ENCODE results near the gene FYB1. TPM values are rescaled to one million over a fixed set of nuclear protein-coding genes. Genes with fewer than 3 reads are reported as not detected.
A peak's percentile ranks its signal among the peaks of the same experiment; 100 is the strongest.

The FYB1 gene
- total RNA-seq, 2 experiments from 2014 or later = 82.8 to 83.0 TPM

DNA sequence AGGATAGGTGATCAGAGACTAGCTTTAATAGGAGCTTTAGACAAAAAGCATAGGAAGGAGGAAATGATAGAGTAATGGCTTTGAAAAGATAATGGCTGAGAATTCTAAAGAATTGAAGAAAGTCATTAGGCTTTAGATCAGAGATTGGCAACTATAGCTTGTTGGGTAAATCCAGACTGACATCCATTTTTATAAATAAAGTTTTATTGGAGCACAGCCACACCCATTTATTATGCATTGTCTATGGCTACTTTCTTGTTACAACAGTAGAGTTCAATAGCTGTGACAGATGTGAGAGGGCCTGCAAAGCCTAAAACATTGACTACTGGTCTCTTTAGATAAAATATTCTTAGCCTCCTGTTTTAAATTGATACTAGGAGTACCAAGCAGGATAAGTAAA is 40.7 kb upstream of the FYB1 start:
- DNase-seq (no peak), ATAC-seq (no peak)
- ChIA-PET POLR2A (no interaction called here), CTCF (interaction anchor here (0.8 to 1.2 kb wide), 5 partner anchors 12 to 165 kb away, joined by 3 to 7 read pairs (median 3); no protein-coding TSS in a partner anchor)
- Mint-ChIP-seq H3K36me3 (ENCODE audit: low read depth) (peaks cover 2% of the 10 kb centered on the region), H3K4me3 (no peak overlapping the region), H3K4me1 (ENCODE audit: low read depth) (peaks cover 31% of the 10 kb centered on the region), H3K9me3 (no peaks in the 10 kb centered on the region), H3K27ac (no peak overlapping the region), H3K27me3 (no peaks in the 10 kb centered on the region)
- intact Hi-C loops (cut with micrococcal nuclease) = no loop called here
- TF ChIP-seq, protein P1, sequence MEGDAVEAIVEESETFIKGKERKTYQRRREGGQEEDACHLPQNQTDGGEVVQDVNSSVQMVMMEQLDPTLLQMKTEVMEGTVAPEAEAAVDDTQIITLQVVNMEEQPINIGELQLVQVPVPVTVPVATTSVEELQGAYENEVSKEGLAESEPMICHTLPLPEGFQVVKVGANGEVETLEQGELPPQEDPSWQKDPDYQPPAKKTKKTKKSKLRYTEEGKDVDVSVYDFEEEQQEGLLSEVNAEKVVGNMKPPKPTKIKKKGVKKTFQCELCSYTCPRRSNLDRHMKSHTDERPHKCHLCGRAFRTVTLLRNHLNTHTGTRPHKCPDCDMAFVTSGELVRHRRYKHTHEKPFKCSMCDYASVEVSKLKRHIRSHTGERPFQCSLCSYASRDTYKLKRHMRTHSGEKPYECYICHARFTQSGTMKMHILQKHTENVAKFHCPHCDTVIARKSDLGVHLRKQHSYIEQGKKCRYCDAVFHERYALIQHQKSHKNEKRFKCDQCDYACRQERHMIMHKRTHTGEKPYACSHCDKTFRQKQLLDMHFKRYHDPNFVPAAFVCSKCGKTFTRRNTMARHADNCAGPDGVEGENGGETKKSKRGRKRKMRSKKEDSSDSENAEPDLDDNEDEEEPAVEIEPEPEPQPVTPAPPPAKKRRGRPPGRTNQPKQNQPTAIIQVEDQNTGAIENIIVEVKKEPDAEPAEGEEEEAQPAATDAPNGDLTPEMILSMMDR (IDR thresholded peaks at IDR 0.05) = no peak

DNA sequence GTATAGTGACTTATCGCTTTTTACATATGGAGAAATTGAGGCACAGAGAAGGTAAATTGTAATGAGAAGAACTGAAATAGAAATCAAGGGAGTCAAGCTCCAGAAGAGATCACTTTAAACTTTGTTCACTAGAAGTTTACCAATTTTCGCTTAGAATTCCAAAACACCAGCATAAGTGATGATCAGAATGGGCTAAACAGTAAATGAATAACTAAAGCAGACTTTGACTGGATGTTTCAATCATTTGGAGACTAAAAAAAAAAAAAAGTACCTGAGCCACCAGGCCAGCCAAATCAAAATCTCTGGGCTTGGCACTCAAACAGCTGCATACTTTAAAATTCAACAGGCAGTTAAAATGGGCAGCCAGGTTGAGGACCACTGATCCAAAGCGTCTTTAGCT is 38.2 kb upstream of the FYB1 start:
- H3K9me3 Mint-ChIP-seq = no peaks in the 10 kb centered on the region
- H3K27ac Mint-ChIP-seq = no peak overlapping the region
- DNase-seq (no peak), ATAC-seq (no peak)
- no peak overlapping the region for H3K4me3 Mint-ChIP-seq
- ChIA-PET CTCF (interaction anchor here (0.7 to 4.4 kb wide), 6 partner anchors 10 to 73 kb away, joined by 3 to 29 read pairs (median 6); no protein-coding TSS in a partner anchor), POLR2A (interaction anchor here (0.6 kb wide), 1 partner anchor 1047 kb away, joined by 5 read pairs; no protein-coding TSS in a partner anchor)
- H3K27me3 Mint-ChIP-seq = no peaks in the 10 kb centered on the region
- TF ChIP-seq, protein P1 (IDR thresholded peaks at IDR 0.05) = no peak
- peaks cover 21% of the 10 kb centered on the region for H3K4me1 Mint-ChIP-seq (ENCODE audit: low read depth)
- H3K36me3 Mint-ChIP-seq (ENCODE audit: low read depth) = no peaks in the 10 kb centered on the region
- intact Hi-C loops (cut with micrococcal nuclease) = no loop called here

DNA sequence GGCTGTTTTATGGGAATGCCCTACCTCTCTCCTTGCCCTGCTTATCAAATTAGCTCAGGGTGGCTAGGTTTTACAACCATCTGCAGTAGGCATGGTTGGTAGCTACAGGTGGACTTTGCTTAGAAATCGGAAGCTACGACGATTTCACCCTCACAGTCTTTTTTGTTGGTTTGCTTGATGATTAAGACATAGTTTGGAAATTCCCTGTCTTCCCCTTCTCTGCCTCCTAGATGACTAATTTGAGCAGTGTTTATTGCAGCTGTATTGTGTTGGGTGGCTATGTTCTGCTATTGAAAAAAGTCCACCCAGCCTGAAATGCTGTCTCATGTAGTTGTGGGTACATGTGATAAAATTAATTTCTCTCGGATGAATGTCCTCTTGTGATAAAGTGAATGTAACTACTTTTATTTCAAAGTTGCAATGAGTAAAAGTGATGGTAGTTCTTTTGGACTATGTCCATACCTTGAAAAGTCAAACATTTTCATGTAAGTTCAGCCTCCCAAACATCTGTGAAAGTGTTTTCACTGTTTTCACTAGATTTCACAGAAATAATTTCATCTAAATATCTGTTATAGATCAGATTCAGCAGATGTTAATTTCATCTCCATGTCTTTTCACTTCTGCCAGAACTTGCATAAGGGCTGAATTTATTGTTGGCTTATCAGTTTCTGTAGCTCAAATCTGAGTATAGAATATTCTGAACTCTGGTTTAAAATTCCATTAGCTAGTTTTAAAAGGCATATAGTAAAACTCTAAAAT is 37.3 kb upstream of the FYB1 start:
- TF ChIP-seq, protein P1 (IDR thresholded peaks at IDR 0.05) = no peak
- Mint-ChIP-seq H3K27me3 (no peaks in the 10 kb centered on the region), H3K4me1 (ENCODE audit: low read depth) (peaks cover 21% of the 10 kb centered on the region), H3K4me3 (peak overlapping the region; percentile 38), H3K9me3 (no peaks in the 10 kb centered on the region), H3K27ac (peak overlapping the region; percentile 78), H3K36me3 (ENCODE audit: low read depth) (no peaks in the 10 kb centered on the region)
- intact Hi-C loops (cut with micrococcal nuclease) = loop anchor here (1.0 kb wide), 1 partner anchor 39 kb away; no protein-coding TSS in a partner anchor
- ATAC-seq = peak; percentile 92
- ChIA-PET CTCF (interaction anchor here (0.9 to 4.4 kb wide), 7 partner anchors 8 to 55 kb away, joined by 3 to 29 read pairs (median 6); no protein-coding TSS in a partner anchor), POLR2A (interaction anchor here (0.9 kb wide), 1 partner anchor 11 kb away, joined by 3 read pairs; no protein-coding TSS in a partner anchor)
- DNase-seq = peak; percentile 17

DNA sequence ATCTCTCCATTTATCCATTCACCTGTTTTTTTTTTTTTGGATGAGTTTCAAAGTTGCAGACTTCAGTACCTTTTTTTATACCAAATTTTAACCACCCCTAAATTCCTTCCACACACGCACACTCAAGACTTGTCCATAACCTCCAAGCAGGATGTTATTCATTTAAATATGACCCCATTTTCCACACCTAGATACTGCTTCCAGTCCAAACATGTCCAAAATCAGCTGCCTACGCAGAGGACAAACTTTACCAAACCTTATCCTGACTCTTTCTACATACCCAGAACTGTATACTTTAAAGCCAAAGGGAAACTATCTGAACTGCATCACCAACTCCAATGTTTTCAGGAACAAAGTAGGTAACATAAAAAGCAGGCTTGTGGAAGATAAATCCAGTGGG is 36.0 kb upstream of the FYB1 start:
- Mint-ChIP-seq H3K4me3 (no peak overlapping the region), H3K27me3 (no peaks in the 10 kb centered on the region), H3K9me3 (no peaks in the 10 kb centered on the region), H3K27ac (no peak overlapping the region), H3K4me1 (ENCODE audit: low read depth) (peaks cover 21% of the 10 kb centered on the region), H3K36me3 (ENCODE audit: low read depth) (no peaks in the 10 kb centered on the region)
- ChIA-PET CTCF (interaction anchor here (0.9 to 4.4 kb wide), 7 partner anchors 8 to 38 kb away, joined by 3 to 29 read pairs (median 6); no protein-coding TSS in a partner anchor), POLR2A (no interaction called here)
- DNase-seq (no peak), ATAC-seq (no peak)
- intact Hi-C loops (cut with micrococcal nuclease) = no loop called here
- TF ChIP-seq, protein P1 (IDR thresholded peaks at IDR 0.05) = no peak

DNA sequence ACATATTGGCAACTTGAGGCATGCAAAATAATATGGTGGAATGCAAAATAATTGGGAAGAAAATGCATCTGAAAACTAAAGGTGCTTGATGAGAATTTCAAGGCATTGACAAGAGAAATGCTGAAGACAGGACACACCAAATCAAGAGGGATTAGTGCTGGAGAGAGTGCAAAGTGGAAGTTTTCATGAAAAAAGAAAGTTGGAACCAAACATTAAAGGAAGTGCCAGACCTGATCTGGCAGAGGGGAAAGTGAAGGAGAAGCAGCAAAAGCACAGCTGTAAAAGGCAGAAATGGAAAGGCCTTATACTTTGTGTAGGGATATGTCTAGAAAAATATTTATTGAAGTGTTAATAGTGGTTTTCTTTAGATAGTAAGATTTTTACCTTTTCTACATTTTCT is 35.3 kb upstream of the FYB1 start:
- intact Hi-C loops (cut with micrococcal nuclease) = no loop called here
- Mint-ChIP-seq H3K4me1 (ENCODE audit: low read depth) (peaks cover 21% of the 10 kb centered on the region), H3K4me3 (no peak overlapping the region), H3K27me3 (no peaks in the 10 kb centered on the region), H3K36me3 (ENCODE audit: low read depth) (peaks cover 2% of the 10 kb centered on the region), H3K27ac (no peak overlapping the region), H3K9me3 (no peaks in the 10 kb centered on the region)
- DNase-seq (no peak), ATAC-seq (no peak)
- CTCF ChIA-PET = interaction anchor here (1.1 to 4.4 kb wide), 5 partner anchors 8 to 37 kb away, joined by 3 to 29 read pairs (median 6); no protein-coding TSS in a partner anchor
- TF ChIP-seq, protein P1 (IDR thresholded peaks at IDR 0.05) = no peak
- POLR2A ChIA-PET = no interaction called here

Data from activated CD8-positive, alpha-beta T cell treated with anti-CD3 and anti-CD28 coated beads for 36 hours (primary cell).